ENCODE measurements around the gene DNAAF5.

DNAAF5 gene

DNA sequence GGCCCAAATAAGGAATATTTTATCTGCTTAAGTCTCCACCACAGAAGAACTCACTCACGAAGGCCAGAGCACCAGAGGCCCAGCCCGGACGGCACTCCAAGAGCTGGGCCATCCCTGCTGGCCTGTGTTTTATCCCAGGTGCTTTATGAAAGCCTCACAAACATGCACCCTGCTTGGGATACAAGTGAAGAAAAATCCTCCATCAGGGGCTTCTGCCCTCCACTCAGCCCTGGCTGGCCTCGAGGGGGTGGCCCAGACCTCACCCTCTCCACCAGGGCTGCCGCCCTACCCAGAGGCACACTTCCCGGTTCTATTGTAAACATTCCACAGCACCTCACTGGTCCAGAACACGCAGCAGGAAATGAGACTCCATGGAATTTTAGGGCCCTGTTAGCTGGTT is 19.8 kb upstream of the DNAAF5 start:
- TF ChIP-seq, protein P1, sequence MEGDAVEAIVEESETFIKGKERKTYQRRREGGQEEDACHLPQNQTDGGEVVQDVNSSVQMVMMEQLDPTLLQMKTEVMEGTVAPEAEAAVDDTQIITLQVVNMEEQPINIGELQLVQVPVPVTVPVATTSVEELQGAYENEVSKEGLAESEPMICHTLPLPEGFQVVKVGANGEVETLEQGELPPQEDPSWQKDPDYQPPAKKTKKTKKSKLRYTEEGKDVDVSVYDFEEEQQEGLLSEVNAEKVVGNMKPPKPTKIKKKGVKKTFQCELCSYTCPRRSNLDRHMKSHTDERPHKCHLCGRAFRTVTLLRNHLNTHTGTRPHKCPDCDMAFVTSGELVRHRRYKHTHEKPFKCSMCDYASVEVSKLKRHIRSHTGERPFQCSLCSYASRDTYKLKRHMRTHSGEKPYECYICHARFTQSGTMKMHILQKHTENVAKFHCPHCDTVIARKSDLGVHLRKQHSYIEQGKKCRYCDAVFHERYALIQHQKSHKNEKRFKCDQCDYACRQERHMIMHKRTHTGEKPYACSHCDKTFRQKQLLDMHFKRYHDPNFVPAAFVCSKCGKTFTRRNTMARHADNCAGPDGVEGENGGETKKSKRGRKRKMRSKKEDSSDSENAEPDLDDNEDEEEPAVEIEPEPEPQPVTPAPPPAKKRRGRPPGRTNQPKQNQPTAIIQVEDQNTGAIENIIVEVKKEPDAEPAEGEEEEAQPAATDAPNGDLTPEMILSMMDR (IDR thresholded peaks at IDR 0.05; ENCODE audit: insufficient read depth, low read depth, low read length, missing control alignments): no peak

GRCh38 chr7:707296-708000 is 19.1 kb upstream of the DNAAF5 start:
- TF ChIP-seq, protein P1 (IDR thresholded peaks at IDR 0.05; ENCODE audit: insufficient read depth, low read depth, low read length, missing control alignments): no peak
- no peak overlapping the region for H3K4me3 ChIP-seq (ENCODE audit: low read length)
- DNase-seq (ENCODE audit: low read depth): no peak

More for the DNA sequence above, 19.8 kb upstream of the DNAAF5 start:
- DNase-seq (ENCODE audit: low read depth): no peak
- no peak overlapping the region for H3K4me3 ChIP-seq (ENCODE audit: low read length)

DNA sequence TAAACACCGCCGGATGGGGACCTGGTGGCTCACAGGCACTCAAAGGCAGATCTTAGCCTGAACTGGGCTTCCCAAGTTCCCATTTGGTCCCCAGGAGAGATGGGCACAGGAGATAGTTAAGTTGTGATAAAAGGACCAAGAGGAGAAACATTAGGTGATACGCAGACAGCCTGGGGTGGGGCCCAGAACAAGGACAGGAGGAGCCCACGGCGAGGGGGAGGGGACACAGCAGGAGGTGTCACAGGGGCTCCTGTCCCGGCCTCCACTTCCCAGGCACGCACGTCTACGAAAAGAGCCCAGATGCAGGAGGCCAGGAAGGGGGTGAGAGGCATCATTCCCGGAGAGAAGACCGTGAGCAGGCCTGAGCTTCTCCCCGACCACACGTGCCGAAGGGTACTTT is 16.3 kb upstream of the DNAAF5 start:
- H3K4me3 ChIP-seq (ENCODE audit: low read length): no peak overlapping the region
- TF ChIP-seq, protein P1 (IDR thresholded peaks at IDR 0.05; ENCODE audit: insufficient read depth, low read depth, low read length, missing control alignments): no peak
- no peak for DNase-seq (ENCODE audit: low read depth)

GRCh38 chr7:711093-711921 is 15.2 kb upstream of the DNAAF5 start:
- DNase-seq (ENCODE audit: low read depth): no peak
- H3K4me3 ChIP-seq (ENCODE audit: low read length): no peak overlapping the region
- TF ChIP-seq, protein P1 (IDR thresholded peaks at IDR 0.05; ENCODE audit: insufficient read depth, low read depth, low read length, missing control alignments): no peak

GRCh38 chr7:711922-712380 is 14.5 kb upstream of the DNAAF5 start:
- TF ChIP-seq, protein P1 (IDR thresholded peaks at IDR 0.05; ENCODE audit: insufficient read depth, low read depth, low read length, missing control alignments): no peak
- H3K4me3 ChIP-seq (ENCODE audit: low read length): no peak overlapping the region
- DNase-seq (ENCODE audit: low read depth): no peak

DNA sequence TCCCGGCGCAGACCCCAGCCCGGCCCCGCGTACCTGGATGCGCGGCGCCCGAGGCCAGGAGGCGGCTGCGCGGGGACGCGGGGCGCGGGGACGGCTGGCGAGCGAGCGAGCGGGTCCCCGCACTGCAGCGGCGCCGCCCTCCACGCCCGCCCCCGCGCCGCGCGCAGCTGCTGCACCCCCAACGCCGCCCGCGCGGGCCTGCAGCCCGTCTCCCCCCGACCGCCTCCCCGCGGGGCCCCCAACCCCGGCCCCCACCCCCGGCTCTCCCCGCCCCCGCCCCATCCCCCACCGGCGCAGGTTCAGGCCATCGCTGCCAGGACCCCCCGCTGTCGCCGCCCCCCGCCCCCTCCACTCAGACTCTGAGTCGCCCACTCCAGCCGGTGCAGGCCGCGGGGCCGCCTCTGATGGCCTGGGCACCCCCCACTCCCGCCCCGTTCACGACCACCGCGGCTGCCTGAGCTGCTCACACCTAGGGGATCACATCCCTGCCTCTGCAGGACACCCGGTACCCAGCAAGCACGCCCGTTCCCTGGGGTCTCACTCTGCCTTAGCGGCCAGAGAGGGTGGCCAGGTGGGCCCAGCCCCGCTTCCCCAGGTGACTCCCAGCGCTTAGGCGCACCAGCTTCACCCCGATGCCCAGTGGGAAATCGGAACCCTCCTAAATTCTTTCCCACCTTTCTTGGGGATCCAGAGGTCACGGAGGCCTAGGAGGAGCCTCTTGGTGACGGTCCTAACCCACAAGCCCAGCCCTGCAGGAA is 13.9 kb upstream of the DNAAF5 start:
- TF ChIP-seq, protein P1 (IDR thresholded peaks at IDR 0.05; ENCODE audit: insufficient read depth, low read depth, low read length, missing control alignments): no peak
- no peak overlapping the region for H3K4me3 ChIP-seq (ENCODE audit: low read length)
- no peak for DNase-seq (ENCODE audit: low read depth)

Measured in epithelial cell of esophagus (primary cell).